OCI-LY3 (cell line): ENCODE data around the gene LGI4.
A peak's percentile ranks its signal among the peaks of the same experiment; 100 is the strongest.

Source experiments
- EZH2phosphoT487 ChIP-seq: fragments of 200-600 bp; shearing (Covaris generic); IDR thresholded peaks from 2 replicates; pipeline ENCODE4 v1.6.1; 2018; ENCODE audit warnings: antibody characterized with exemption, mixed run types, low read depth
- TF ChIP-seq, protein P1 (sequence below): fragments of 200-600, 300-600 bp; sonication (generic); IDR thresholded peaks from 2 replicates; pipeline ENCODE4 v1.5.1; 2014; ENCODE audit warnings: antibody characterized with exemption, low read length, low read depth

DNA sequence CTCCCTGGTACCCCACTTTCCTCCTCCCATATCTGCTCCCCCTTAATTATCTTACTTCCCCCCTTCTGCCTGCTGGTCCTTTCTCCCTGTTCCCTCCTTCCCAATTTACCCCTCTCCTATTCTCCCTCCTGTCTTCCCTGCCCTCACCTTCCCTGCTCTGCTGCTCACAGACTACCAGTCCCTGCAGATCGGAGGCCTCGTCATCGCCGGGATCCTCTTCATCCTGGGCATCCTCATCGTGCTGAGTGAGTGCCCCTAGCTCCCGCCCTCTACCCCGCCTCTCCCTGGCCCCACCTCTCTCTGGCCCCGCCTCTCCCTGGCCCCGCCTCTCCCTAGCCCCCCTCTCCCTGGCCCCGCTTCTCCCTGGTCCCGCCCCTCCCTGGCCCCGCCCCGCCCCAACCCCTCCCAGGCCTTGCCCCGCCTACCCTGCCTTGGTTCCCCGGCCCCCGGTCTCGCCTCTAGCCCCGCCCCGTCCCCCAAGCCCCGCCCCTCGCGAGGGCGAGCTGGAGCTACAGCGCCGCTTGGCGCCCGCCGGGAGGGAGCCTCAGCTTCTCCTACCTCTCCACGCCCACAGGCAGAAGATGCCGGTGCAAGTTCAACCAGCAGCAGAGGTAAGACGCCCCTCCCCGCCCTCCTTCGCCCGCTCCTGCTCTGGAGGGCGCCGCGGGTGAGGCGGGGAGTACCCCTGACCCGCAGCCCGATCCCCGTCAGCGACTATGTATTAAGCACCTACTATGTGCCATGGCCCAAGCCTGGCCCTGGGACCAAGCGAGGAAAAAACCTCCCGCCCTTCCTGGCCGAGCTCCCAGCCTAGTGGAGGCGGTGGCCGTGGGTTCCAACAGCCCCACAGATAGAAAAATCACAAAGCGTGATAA is 6.3 kb upstream of the LGI4 start:
- TF ChIP-seq, protein P1, sequence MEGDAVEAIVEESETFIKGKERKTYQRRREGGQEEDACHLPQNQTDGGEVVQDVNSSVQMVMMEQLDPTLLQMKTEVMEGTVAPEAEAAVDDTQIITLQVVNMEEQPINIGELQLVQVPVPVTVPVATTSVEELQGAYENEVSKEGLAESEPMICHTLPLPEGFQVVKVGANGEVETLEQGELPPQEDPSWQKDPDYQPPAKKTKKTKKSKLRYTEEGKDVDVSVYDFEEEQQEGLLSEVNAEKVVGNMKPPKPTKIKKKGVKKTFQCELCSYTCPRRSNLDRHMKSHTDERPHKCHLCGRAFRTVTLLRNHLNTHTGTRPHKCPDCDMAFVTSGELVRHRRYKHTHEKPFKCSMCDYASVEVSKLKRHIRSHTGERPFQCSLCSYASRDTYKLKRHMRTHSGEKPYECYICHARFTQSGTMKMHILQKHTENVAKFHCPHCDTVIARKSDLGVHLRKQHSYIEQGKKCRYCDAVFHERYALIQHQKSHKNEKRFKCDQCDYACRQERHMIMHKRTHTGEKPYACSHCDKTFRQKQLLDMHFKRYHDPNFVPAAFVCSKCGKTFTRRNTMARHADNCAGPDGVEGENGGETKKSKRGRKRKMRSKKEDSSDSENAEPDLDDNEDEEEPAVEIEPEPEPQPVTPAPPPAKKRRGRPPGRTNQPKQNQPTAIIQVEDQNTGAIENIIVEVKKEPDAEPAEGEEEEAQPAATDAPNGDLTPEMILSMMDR = peak; percentile 51
- no peak for TF ChIP-seq EZH2phosphoT487
